Measurements from ENCODE around the gene BMERB1.
"Not testable (repeated sequence)": the region's sequence is repeated elsewhere in the genome, so short reads cannot be mapped to it uniquely, and the experiment has no call there.

BMERB1 gene

DNA sequence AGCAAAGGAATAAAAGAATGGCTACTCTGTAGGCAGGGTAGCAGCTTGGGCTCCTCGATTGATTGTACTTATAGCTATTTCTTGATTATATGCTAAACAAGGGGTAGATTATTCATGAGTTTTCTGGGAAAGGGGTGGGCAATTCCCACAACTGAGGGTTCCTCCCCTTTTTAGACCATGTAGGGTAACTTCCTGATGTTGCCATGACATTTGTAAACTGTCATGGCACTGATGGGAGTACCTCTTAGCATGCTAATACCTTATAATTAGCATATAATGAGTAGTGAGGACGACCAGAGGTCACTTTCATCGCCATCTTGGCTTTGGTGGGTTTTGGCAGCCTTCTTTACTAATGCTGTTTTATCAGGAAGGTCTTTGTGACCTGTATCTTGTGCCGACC is 136.3 kb downstream of the BMERB1 start:
- DNase-seq, result not testable (repeated sequence)

- no peak for DNase-seq
Observed at GRCh38 chr16:15571557-15571956, 137.2 kb downstream of the BMERB1 start.

- no peak for DNase-seq
Observed at GRCh38 chr16:15572329-15573001, 138.1 kb downstream of the BMERB1 start.

DNA sequence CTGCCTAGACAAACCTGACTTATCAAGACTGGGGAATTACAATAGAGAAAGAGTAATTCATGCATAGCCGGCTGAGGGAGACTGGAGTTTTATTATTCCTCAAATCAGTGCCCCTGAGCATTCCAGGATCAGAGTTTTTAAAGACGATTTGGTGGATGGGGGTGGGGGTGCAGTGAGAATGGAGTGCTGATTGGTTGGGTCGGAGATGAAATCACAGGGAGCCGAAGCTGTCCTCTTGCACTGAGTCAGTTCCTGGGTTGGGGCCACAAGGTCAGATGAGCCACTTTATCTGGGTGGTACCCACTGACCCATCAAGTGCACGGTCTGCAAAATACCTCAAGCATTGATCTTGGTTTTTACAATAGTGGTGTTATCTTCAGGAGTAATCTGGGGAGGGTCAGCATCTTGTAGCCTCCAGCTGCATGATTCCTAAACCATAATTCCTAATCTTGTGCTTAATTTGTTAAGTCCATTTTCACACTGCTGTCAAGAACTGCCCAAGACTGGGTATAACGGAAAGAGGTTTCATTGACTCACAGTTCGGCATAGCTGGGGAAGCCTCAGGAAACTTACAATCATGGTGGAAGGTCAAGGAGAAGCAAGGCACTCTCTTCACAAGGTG is 139.0 kb downstream of the BMERB1 start:
- DNase-seq, result no peak

DNA sequence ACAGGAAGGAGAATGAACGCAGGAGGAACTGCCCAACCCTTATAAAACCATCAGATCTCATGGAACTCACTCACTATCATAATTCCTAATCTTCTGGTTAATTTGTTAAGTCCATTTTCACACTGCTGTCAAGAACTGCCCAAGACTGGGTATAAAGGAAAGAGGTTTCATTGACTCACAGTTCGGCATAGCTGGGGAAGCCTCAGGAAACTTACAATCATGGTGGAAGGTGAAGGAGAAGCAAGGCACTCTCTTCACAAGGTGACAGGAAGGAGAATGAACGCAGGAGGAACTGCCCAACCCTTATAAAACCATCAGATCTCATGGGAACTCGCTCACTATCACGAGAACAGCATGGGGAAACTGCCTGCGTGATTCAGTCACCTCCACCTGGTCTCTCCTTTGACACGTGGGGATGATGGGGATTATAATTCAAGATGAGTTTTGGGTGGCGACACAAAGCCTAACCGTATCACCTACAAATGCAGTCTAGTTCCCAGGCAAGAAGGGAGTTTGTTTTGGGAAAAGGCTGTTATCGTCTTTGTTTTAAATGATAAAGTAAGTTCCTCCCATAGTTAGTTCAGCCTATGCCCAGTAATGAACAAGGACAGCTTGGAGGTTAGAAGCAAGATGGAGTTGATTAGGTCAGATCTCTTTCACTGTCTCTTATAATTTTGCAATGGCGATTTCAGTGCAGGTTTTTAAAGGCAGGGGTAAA is 139.7 kb downstream of the BMERB1 start:
- not testable (repeated sequence) for DNase-seq

- DNase-seq, result no peak
Observed at GRCh38 chr16:15574614-15574948, 140.2 kb downstream of the BMERB1 start.

DNA sequence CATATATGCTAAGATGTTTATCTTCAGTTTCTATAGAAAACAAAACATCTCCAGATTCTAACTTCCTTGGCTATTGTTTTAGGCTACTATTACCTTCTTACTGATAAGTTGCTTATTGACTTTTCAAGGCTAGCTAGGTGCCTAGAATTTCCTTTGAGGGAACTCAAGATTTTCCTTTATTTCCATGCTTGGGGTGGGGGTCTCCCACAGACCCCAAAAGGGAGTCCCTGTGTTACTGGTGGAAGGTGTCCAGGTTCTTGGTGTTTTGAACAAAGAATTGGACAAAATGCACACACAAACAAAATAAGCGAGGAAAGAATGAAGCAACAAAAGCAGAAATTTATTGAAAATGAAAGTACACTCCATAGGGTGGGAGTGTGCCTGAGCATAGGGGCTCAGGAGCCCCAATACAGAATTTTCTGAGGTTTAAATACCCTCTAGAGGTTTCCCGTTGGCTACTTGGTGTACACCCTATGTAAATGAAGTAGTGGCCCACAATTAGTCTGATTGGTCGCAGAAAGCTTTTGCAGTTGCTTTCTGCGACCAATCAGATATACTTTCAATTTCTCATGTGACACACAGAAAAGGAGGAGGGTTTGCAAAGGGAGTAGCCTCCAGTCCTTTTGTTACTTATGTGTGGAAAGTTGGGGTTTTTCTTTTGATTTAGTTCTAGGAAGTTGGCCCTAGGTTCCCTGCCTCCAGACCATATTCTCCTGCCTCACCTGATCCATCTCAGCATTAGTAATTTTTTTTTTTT is 141.1 kb downstream of the BMERB1 start:
- DNase-seq, result peak; percentile 93

- DNase-seq, result peak; percentile 97
Observed at GRCh38 chr16:15576960-15577958, 142.9 kb downstream of the BMERB1 start.

GRCh38 chr16:15578824-15579223 is 144.4 kb downstream of the BMERB1 start:
- DNase-seq, result no peak

GRCh38 chr16:15581127-15581815 is 146.9 kb downstream of the BMERB1 start:
- DNase-seq, result peak; percentile 8

- no peak for DNase-seq
Observed at GRCh38 chr16:15583526-15583925, 149.1 kb downstream of the BMERB1 start.

DNA sequence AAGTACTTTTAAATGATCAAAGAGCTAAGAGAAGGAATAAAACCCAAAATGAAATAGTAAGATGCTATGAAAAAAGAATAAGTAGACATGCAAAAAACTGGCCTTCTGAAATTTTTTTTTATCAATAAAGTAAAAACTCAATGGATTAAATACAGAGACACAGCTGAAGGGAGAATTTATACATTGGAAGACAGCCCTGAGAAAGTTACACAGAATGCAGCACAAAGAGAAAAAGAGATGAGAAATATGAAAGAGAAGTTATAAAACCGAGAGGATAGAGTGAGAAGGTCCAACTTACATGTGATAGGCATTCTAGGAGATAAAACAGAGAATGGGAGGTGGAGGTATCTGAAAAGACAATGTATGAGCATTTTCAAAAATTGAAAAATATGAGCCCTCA is 151.6 kb downstream of the BMERB1 start:
- no peak for DNase-seq

- DNase-seq, result no peak
Observed at GRCh38 chr16:15586716-15587115, 152.3 kb downstream of the BMERB1 start.

DNA sequence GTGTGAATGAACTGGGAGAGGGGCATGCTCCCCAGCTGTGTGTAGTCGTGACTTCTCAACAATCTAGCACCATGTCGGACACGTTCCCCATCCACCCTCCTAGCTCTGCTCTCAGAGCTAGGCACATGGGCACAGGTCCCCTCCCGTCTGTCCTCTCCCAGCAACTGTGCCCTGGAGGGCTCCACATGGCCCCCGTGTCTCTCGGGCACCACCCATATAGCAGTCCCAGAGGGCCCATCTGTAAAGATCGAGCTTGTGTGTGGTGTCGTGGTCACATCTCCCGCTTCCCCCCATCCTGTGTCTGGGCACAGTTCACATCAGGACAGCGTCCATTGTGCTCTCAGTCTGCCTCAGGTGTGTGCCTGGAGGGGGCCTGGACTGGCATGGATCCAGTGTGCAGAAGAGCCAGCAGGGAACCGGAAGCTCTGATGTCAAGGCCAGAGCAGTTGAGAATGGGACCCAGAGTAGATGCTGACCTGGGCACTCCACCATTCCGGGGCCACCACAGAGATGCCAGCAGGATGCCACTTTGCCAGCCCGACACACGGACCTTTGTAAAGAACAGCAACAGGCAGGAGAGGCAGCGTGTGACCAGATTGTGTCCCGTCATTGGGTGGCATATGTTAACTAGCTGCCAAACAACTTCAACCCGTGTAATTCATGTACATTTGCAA is 152.9 kb downstream of the BMERB1 start:
- DNase-seq, result no peak

DNA sequence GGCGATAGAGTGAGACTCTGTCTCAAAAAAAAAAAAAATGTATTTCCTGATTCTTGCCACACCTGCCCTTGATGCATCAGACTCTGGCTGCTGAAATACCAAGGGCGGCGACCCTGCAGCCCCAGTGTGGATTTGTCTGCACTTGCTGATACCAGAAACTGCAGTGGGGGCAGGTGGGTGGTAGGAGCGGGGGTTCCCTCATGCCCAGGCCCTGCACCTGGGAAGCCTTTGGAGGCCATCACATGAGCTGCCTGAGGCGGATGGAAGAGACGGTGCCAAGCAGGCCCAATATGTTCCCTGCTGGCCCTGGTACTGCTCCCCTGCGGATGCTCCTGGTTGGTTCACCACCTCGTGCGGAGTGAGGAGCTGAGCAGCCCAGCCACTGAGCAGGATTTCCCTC is 157.9 kb downstream of the BMERB1 start:
- no peak for DNase-seq

DNA sequence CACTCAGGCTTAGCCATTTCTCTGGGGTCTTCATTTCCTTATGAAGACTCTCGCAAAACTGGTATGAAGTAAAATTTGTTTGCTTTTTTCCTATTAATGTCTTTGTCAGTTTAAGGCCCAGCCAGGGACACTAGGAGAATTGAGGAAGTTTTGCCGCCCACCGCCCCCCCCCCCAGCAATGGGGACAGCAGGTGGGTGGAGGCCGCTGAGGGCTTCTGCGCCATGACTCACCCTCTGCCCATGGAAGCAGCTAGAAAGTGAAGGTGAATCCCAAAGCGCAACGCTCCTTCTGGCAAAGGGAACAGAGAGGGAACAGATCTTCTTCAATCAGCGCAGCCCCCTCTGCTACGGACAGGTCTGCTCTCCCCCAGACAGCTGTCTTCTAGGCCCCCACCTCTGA is 158.8 kb downstream of the BMERB1 start:
- peak; percentile 16 for DNase-seq

- no peak for DNase-seq
Observed at GRCh38 chr16:15594711-15595320, 160.4 kb downstream of the BMERB1 start.

- no peak for DNase-seq
Observed at GRCh38 chr16:15597135-15597534, 162.7 kb downstream of the BMERB1 start.

GRCh38 chr16:15597822-15598647 is 163.6 kb downstream of the BMERB1 start:
- no peak for DNase-seq

All from OCI-M1 (cell line).